PC-9 (cell line): Measurements from ENCODE around the gene TBC1D22A. TPM values are rescaled to one million over a fixed set of nuclear protein-coding genes. Genes with fewer than 3 reads are reported as not detected.

Experiments used
- BruUV-seq: library from RNA; stranded (reverse); fragments of 400-500 nt; replicated peaks from 2 replicates; lab custom pipeline; 2021; lab: Mats Ljungman, UMichigan
- CTCF ChIA-PET: fragments of 300-600 bp; sonication (Branson Sonifier 250); formaldehyde crosslinking; loops from one replicate; lab custom pipeline; 2022; ENCODE audit warnings: antibody characterized with exemption; lab: Charles Lee
- POLR2A ChIA-PET: fragments of 300-600 bp; sonication (Branson Sonifier 250); formaldehyde crosslinking; loops from one replicate; lab custom pipeline; 2022; ENCODE audit warnings: antibody characterized with exemption; ENCODE audit not compliant: unreplicated experiment; lab: Charles Lee
- DNase-seq, 2 experiments: peaks; one replicate each; pipeline versions ENCODE4 v3.0.0 to v3.0.0-alpha.2; 2015 to 2022; ENCODE audit warnings: mixed read lengths in 1 of 2
- H2AFZ ChIP-seq: fragments of 200-600 bp; sonication (generic); 2 replicates; pipeline ENCODE4 v1.8.1; 2017; ENCODE audit warnings: antibody characterized with exemption
- H3F3A ChIP-seq: fragments of 200-600 bp; sonication (generic); 2 replicates; pipeline ENCODE4 v1.8.1; 2017; ENCODE audit warnings: antibody characterized with exemption, mild to moderate bottlenecking, low read depth; ENCODE audit not compliant: insufficient read depth
- H3K27ac ChIP-seq: fragments of 200-600 bp; sonication (generic); 2 replicates; pipeline ENCODE4 v1.6.1; 2016; ENCODE audit warnings: mixed run types
- H3K27me3 ChIP-seq: fragments of 200-600 bp; sonication (generic); 2 replicates; pipeline ENCODE4 v1.6.1; 2016; ENCODE audit warnings: low read depth, mixed run types; ENCODE audit not compliant: insufficient read depth
- H3K36me3 ChIP-seq: fragments of 200-600 bp; sonication (generic); 2 replicates; pipeline ENCODE4 v1.6.1; 2016; ENCODE audit warnings: low read depth, mixed run types
- H3K4me1 ChIP-seq: fragments of 200-600 bp; sonication (generic); replicated peaks from 2 replicates; pipeline ENCODE4 v1.6.1; 2016; ENCODE audit warnings: mixed run types; ENCODE audit not compliant: insufficient read depth
- H3K4me2 ChIP-seq: fragments of 200-600 bp; sonication (generic); 2 replicates; pipeline ENCODE4 v1.6.1; 2017; ENCODE audit warnings: mixed run types
- H3K4me3 ChIP-seq: fragments of 200-600 bp; sonication (generic); 2 replicates; pipeline ENCODE4 v1.6.1; 2016; ENCODE audit warnings: mixed run types
- H3K79me2 ChIP-seq: fragments of 200-600 bp; sonication (generic); 2 replicates; pipeline ENCODE4 v1.6.1; 2017; ENCODE audit warnings: low read depth, mixed run types
- H3K9me2 ChIP-seq: fragments of 200-600 bp; sonication (generic); 2 replicates; pipeline ENCODE4 v1.8.1; 2017; ENCODE audit warnings: mild to moderate bottlenecking; ENCODE audit not compliant: insufficient read depth
- H3K9me3 ChIP-seq: fragments of 200-600 bp; sonication (generic); 2 replicates; pipeline ENCODE4 v1.8.1; 2016; ENCODE audit warnings: low read depth; ENCODE audit not compliant: insufficient read depth
- H4K20me1 ChIP-seq: fragments of 200-600 bp; sonication (generic); 2 replicates; pipeline ENCODE4 v1.8.1; 2017; ENCODE audit not compliant: insufficient read depth
- EZH2 ChIP-seq: fragments of 200-600 bp; sonication (generic); IDR thresholded peaks from 2 replicates; pipeline ENCODE4 v1.8.0; 2017; ENCODE audit warnings: antibody characterized with exemption, low read depth
- intact Hi-C: fragments of 100-400 bp; cut with micrococcal nuclease; formaldehyde crosslinking; loops from one replicate; pipeline ENCODE4 v1.10.0; 2022; ENCODE audit not compliant: unreplicated experiment
- total RNA-seq: library from RNA; stranded (reverse); gene quantifications from 2 replicates; pipeline ENCODE4 v1.2.3, GENCODE V29; 2021
- TF ChIP-seq, protein P1 (sequence below): fragments of 200-600 bp; sonication (generic); conservative IDR thresholded peaks from 2 replicates; pipeline ENCODE4 v1.6.1; 2017; ENCODE audit warnings: mixed run types, antibody characterized with exemption, mild to moderate bottlenecking, moderate library complexity

TBC1D22A gene
- total RNA-seq, 1 experiment from 2014 or later: 40.3 TPM

- POLR2A ChIA-PET: no interaction called here
Measured at GRCh38 chr22:46726066-46726985, 36.1 kb upstream of the TBC1D22A start.

GRCh38 chr22:46726986-46727317 lies 35.5 kb upstream of the TBC1D22A start:
- Histone ChIP-seq H2AFZ (no peak overlapping the region), H4K20me1 (no peaks in the 10 kb centered on the region; the same call in 1 of the 2 replicates), H3K79me2 (no peaks in the 10 kb centered on the region), H3K36me3 (no peaks in the 10 kb centered on the region), H3K4me3 (no peak overlapping the region), H3F3A (peaks cover 6% of the 10 kb centered on the region), H3K9me3 (no peaks in the 10 kb centered on the region), H3K4me1 (no peaks in the 10 kb centered on the region), H3K4me2 (no peak overlapping the region), H3K27me3 (no peaks in the 10 kb centered on the region), H3K9me2 (no peaks in the 10 kb centered on the region), H3K27ac (no peak overlapping the region)
- TF ChIP-seq, protein P1, sequence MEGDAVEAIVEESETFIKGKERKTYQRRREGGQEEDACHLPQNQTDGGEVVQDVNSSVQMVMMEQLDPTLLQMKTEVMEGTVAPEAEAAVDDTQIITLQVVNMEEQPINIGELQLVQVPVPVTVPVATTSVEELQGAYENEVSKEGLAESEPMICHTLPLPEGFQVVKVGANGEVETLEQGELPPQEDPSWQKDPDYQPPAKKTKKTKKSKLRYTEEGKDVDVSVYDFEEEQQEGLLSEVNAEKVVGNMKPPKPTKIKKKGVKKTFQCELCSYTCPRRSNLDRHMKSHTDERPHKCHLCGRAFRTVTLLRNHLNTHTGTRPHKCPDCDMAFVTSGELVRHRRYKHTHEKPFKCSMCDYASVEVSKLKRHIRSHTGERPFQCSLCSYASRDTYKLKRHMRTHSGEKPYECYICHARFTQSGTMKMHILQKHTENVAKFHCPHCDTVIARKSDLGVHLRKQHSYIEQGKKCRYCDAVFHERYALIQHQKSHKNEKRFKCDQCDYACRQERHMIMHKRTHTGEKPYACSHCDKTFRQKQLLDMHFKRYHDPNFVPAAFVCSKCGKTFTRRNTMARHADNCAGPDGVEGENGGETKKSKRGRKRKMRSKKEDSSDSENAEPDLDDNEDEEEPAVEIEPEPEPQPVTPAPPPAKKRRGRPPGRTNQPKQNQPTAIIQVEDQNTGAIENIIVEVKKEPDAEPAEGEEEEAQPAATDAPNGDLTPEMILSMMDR: no peak
- TF ChIP-seq EZH2: no peak
- intact Hi-C loops: no loop called here
- POLR2A ChIA-PET: no interaction called here
- no TSS peak for BruUV-seq
- no peak for DNase-seq
- CTCF ChIA-PET: no interaction called here

More at GRCh38 chr22:46726066-46726985, 36.1 kb upstream of the TBC1D22A start:
- Histone ChIP-seq H3K4me1 (no peaks in the 10 kb centered on the region), H4K20me1 (no peaks in the 10 kb centered on the region; the same call in 1 of the 2 replicates), H3F3A (peaks cover 6% of the 10 kb centered on the region), H3K4me3 (no peak overlapping the region), H3K9me2 (no peaks in the 10 kb centered on the region), H3K36me3 (no peaks in the 10 kb centered on the region), H3K27me3 (no peaks in the 10 kb centered on the region), H3K79me2 (no peaks in the 10 kb centered on the region), H3K9me3 (no peaks in the 10 kb centered on the region), H3K4me2 (no peak overlapping the region), H3K27ac (no peak overlapping the region), H2AFZ (no peak overlapping the region)
- no peak for TF ChIP-seq EZH2
- TF ChIP-seq, protein P1: no peak
- DNase-seq: no peak
- CTCF ChIA-PET: no interaction called here
- no TSS peak for BruUV-seq
- intact Hi-C loops: no loop called here

DNA sequence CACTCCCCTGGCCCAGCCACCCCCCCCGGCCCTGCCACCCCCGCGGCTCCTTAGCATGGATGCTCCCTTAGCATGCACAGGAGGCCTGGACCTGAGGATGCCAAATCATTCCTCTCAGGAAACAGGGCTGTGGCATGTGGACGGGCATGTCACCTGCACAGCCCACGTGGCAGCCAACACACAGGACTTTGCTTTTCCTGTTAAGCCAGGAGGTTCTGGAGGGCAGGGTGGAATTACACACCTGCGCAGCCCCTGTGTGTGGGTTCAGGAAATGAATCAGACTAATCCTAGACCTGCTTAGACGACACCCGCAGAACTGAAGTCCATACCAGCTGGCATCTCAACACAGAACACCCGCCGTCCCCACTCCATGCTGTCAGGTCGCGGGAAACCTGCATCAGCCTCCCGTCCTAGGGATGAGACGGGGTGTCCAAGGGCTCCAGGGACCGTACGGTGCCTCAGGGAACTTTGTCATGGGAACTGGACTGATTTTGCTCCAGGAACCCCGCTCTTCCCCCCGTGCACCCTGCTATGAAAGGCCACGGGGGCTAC lies 34.6 kb upstream of the TBC1D22A start:
- no peak for TF ChIP-seq EZH2
- TF ChIP-seq, protein P1: no peak
- H3K36me3 ChIP-seq: no peaks in the 10 kb centered on the region
- no peaks in the 10 kb centered on the region for H3K4me1 ChIP-seq
- no peaks in the 10 kb centered on the region for H3K27me3 ChIP-seq
- H3K9me3 ChIP-seq: no peaks in the 10 kb centered on the region
- H4K20me1 ChIP-seq: no peaks in the 10 kb centered on the region; the same call in 1 of the 2 replicates
- peaks cover 6% of the 10 kb centered on the region for H3F3A ChIP-seq
- no peak overlapping the region for H3K4me2 ChIP-seq
- BruUV-seq: no TSS peak
- ChIA-PET POLR2A (no interaction called here), CTCF (no interaction called here)
- H3K27ac ChIP-seq: no peak overlapping the region
- no peak for DNase-seq
- no peaks in the 10 kb centered on the region for H3K9me2 ChIP-seq
- H3K4me3 ChIP-seq: no peak overlapping the region
- intact Hi-C loops: no loop called here
- H2AFZ ChIP-seq: no peak overlapping the region
- no peaks in the 10 kb centered on the region for H3K79me2 ChIP-seq
